IPS-18c (cell line): ENCODE measurements around the gene CAMLG.
"Not testable (repeated sequence)": the region's sequence is repeated elsewhere in the genome, so short reads cannot be mapped to it uniquely, and the experiment has no call there.

Experiments
- H3K4me3 ChIP-seq: 2 replicates; pipeline ENCODE4 v1.7.0; 2013; ENCODE audit warnings: low read depth, mild to moderate bottlenecking, low read length, moderate library complexity; ENCODE audit not compliant: insufficient read depth
- H3K9me3 ChIP-seq: one replicate; pipeline ENCODE4 v1.6.1; 2013; ENCODE audit warnings: mild to moderate bottlenecking, low read length, moderate library complexity; ENCODE audit not compliant: control insufficient read depth, insufficient read depth

The CAMLG gene

DNA sequence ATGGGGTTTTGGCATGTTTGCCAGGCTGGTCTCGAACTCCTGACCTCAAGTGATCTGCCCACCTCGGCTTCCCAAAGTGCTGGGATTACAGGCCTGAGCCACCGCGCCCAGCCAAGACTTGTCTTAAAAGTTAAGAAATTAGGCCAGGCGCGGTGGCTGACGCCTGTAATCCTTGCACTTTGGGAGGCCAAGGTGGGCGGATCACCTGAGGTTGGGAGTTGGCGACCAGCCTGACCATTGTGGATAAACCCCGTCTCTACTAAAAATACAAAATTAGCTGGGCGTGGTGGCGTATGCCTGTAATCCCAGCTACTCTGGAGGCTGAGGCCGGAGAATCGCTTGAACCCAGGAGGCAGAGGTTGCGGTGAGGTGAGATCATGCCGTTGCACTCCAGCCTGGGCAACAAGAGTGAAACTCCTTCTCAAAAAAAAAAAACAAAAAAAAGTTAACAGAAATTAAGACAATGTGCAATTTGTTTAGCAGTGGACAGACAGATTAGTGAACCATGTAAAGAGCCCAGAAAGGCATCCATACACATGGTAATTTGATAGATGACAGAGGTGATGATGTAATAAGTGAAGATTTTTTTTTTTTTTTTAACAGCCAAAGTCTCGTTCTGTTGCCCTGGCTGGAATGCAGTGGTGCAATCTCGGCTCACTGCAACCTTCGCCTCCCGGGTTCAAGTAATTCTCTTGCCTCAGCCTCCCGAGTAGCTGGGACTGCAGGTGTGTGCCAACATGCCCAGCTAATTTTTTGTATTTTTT lies 29.4 kb downstream of the CAMLG start:
- H3K9me3 ChIP-seq: not testable (repeated sequence)

GRCh38 chr5:134769206-134769605 lies 30.9 kb downstream of the CAMLG start:
- H3K9me3 ChIP-seq: no peaks in the 10 kb centered on the region

More for the DNA sequence above, 29.4 kb downstream of the CAMLG start:
- H3K4me3 ChIP-seq: not testable (repeated sequence)

DNA sequence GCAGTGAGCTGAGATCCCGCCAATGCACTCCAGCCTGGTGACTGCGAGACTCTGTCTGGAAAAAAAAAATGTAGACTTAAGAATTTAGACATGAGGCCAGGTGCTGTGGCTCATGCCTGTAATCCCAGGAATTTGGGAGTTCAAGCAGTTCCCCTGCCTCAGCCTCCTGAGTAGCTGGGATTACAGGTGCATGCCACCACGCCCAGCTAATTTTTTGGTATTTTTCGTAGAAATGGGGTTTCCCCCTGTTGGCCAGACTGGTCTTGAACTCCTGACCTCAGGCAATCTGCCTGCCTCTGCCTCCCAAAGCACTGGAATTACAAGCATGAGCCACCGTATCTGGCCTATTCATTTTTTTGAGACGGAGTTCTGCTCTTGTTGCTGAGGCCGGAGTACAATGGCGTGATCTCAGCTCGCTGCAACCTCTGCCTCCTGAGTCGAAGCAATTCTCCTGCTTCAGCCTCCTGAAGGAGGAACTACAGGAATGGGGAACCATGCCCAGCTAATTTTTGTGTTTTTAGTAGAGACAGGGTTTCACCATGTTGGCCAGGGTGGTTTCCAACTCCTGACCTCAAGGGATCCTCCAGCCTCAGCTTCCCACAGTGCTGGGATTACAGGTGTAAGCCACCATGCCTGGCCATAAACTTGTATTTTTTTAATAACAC lies 34.2 kb downstream of the CAMLG start:
- Histone ChIP-seq H3K9me3 (no peaks in the 10 kb centered on the region), H3K4me3 (no peak overlapping the region)

More at GRCh38 chr5:134769206-134769605, 30.9 kb downstream of the CAMLG start:
- no peak overlapping the region for H3K4me3 ChIP-seq

DNA sequence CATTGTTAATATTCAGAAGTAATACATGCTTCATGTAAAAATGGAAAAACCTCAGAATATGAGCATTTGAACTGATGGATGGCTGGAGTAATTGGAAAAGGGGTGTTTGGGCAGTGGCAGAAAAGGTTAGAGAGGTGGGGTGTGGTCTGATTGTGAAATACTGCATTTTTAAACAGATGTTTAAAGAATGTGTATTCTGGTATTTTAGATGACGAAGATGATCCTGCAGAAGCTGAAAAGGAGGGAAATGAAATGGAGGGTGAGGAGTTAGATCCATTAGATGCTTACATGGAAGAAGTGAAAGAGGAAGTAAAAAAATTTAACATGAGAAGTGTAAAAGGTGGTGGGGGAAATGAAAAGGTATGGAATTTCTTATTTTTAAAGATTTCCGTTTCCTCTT lies 39.0 kb downstream of the CAMLG start:
- H3K4me3 ChIP-seq: no peak overlapping the region
- no peaks in the 10 kb centered on the region for H3K9me3 ChIP-seq

- Histone ChIP-seq H3K9me3 (no peaks in the 10 kb centered on the region), H3K4me3 (no peak overlapping the region)
These were observed 46.0 kb downstream of the CAMLG start for GRCh38 chr5:134784241-134784920.

GRCh38 chr5:134784946-134785620 lies 46.7 kb downstream of the CAMLG start:
- Histone ChIP-seq H3K4me3 (no peak overlapping the region), H3K9me3 (no peaks in the 10 kb centered on the region)

DNA sequence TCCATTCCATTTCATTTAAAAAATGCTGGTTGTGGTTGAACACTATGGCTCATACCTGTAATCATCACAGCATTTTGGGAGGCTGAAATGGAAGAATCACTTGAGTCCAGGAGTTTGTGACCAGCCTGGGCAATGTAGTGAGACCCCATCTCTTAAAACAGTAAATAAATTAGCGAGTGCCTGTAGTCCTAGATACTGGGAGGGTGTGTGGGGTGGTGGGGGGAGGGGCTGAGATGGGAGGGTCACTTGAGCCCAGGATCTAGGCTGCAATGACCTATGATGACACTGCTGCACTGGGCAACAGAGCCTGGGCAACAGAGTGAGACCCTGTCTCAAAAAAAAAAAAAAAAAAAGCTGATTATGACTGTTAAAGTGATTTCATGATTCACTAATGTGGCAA lies 49.3 kb downstream of the CAMLG start:
- H3K9me3 ChIP-seq: no peaks in the 10 kb centered on the region

DNA sequence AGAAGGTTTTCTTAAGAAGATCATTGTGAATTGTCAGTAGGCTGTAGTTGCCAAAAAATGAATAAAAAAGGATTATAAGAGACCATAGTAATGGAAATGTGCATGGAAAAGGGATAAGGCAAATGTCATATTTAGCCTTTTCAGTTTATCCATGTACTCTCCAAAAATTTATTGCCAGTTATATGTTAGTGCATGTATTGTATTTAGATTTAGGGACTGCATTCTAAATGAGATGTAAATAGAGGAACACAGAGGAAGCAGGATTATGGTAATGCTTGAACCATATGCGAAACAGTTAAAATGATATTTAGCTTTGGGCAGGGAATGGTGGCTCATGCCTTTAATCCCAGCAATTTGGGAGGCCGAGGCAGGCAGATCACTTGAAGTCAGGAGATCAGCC lies 53.2 kb downstream of the CAMLG start:
- H3K9me3 ChIP-seq: no peaks in the 10 kb centered on the region
- no peak overlapping the region for H3K4me3 ChIP-seq

More for the DNA sequence above, 49.3 kb downstream of the CAMLG start:
- no peak overlapping the region for H3K4me3 ChIP-seq

GRCh38 chr5:134792286-134792685 lies 53.9 kb downstream of the CAMLG start:
- no peak overlapping the region for H3K4me3 ChIP-seq

DNA sequence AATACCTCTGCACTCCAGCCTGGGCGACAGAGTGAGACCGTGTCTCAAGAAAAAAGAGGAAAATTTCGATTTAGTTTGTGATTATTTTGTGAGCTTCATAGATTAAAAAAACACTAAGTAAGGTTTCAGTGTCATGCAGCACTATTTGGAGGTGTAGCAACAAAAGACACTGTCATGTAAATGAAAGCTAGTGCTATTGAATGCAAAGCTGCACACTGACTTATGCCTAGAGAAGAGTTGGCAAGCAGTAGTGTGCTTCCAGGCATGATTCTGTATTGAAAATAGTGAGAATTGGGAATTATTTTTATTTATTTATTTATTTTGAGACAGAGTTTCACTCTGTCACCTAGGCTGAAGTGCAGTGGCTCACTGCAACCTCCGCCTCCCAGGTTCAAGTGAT lies 54.8 kb downstream of the CAMLG start:
- H3K9me3 ChIP-seq: no peaks in the 10 kb centered on the region
- H3K4me3 ChIP-seq: no peak overlapping the region

More at GRCh38 chr5:134792286-134792685, 53.9 kb downstream of the CAMLG start:
- H3K9me3 ChIP-seq: no peaks in the 10 kb centered on the region

DNA sequence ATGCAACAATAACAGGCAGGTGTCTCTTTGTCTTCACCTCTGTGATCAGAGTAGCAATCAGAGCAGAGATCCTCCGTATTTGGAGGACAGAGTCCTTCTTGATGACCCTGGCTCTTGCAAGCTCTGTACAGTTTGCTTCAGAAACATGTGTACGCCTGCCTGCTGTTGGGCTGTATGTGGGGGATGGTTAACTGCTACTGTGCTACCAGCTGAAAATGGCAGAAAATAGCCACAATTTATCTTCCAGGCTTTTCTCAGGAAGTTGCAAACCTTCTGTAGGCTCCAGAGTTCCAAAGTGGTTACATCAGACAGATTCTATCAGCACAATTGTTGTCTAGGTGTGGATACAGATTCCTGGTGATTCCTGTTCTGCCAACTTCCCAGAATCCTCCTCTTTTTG lies 55.7 kb downstream of the CAMLG start:
- H3K4me3 ChIP-seq: no peak overlapping the region
- no peaks in the 10 kb centered on the region for H3K9me3 ChIP-seq

DNA sequence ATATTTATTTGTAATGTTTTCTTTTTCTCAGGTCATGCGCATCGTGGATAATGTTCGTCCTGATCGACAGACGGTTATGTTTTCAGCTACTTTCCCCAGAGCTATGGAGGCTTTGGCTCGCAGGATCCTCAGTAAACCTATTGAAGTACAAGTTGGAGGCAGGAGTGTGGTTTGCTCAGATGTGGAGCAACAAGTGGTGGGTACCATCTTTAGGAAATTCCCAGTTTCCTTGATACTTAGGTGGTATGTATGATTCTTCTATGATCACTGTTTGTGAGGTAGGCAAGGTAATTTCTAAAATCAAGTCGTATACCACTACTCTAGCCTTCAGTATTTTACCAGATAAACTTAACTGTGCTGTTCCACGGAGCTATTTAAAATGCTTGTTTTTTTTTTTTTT lies 56.5 kb downstream of the CAMLG start:
- Histone ChIP-seq H3K4me3 (no peak overlapping the region), H3K9me3 (no peaks in the 10 kb centered on the region)

DNA sequence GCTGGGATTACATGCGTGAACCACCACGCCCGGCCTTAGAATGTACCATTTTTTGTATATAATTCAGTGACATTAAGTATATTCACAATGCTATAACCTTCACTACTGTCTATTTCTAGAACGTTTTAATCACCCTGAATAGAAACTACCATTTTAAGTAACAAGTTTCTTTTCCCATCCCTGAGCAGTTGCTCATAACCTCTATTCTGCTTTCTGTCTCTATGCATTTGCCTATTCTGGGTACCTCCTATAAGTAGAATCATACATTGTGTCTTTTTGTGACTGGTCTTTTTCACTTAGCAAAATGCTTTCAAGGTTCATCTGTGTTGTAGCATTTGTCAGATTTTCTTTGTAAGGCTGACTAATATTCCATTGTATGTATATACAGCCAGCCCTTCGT lies 60.1 kb downstream of the CAMLG start:
- Histone ChIP-seq H3K9me3 (no peaks in the 10 kb centered on the region), H3K4me3 (no peak overlapping the region)
